ENCODE data around the gene ZNF839. TPM values are rescaled to one million over a fixed set of nuclear protein-coding genes. Genes with fewer than 3 reads are reported as not detected.

Gene ZNF839
- total and polyA plus RNA-seq, 2 of the 4 experiments (the other 2 are of a cell fraction) = 5.7 to 10.7 TPM

- Histone ChIP-seq H3K79me1 (ENCODE audit: low read depth in 1 of 2, low read length in 2 of 2) (peaks cover 60 to 72% of the 10 kb centered on the region in 2 experiments), H3K27me3 (ENCODE audit: control insufficient read depth, insufficient read depth, low read length) (no peaks in the 10 kb centered on the region), H2BK15ac (ENCODE audit: low read depth, low read length) (peak within 1 kb of the TSS; percentile 26; the same call in 1 of the 3 replicates), H3K36me3 (ENCODE audit: control insufficient read depth, insufficient read depth, low read length) (peaks cover 7% of the 10 kb centered on the region), H2AK9ac (replicated peaks; ENCODE audit: low read depth, low read length, poor library complexity) (peak within 1 kb of the TSS; percentile 94), H3K4me1 (ENCODE audit: control insufficient read depth, insufficient read depth, low read length) (peaks cover 7% of the 10 kb centered on the region), H4K5ac (ENCODE audit: low read depth, low read length) (peak within 1 kb of the TSS; percentile 79), H4K91ac (ENCODE audit: insufficient read depth, low read depth, low read length) (peak within 1 kb of the TSS; percentile 46), H3K23ac (ENCODE audit: low read depth, low read length) (peak within 1 kb of the TSS; percentile 89), H3K27ac (ENCODE audit: insufficient read depth, low read length) (peak within 1 kb of the TSS; percentile 81), H2AK5ac (ENCODE audit: low read depth, low read length) (peak within 1 kb of the TSS; percentile 89), H3K18ac (ENCODE audit: low read depth, low read length) (peak within 1 kb of the TSS; percentile 17; the same call in 1 of the 2 replicates), H3K4me2 (ENCODE audit: low read depth, low read length) (peak within 1 kb of the TSS; percentile 100), H2BK20ac (ENCODE audit: low read depth, low read length) (no peak within 1 kb of the TSS), H3K9me3 (ENCODE audit: control insufficient read depth, insufficient read depth, low read length) (no peaks in the 10 kb centered on the region), H3K9ac (ENCODE audit: low read depth, low read length) (peak within 1 kb of the TSS; percentile 91), H4K8ac (ENCODE audit: low read depth in 2 of 2, low read length in 2 of 2) (peak within 1 kb of the TSS; percentile 89 to 92), H3K9me1 (ENCODE audit: insufficient read depth, low read length) (peaks cover 15% of the 10 kb centered on the region), H3K14ac (replicated peaks; ENCODE audit: low read depth, low read length) (peak within 1 kb of the TSS; percentile 98), H3K56ac (ENCODE audit: extremely low read depth, insufficient read depth, low read length) (peak within 1 kb of the TSS; percentile 87), H3K4me3 (ENCODE audit: insufficient read depth, low read depth, low read length) (peak within 1 kb of the TSS; percentile 90), H3K4ac (ENCODE audit: low read depth, low read length) (peak within 1 kb of the TSS; percentile 84), H2BK5ac (ENCODE audit: low read depth, low read length, poor library complexity, severe bottlenecking) (peak within 1 kb of the TSS; percentile 84), H4K20me1 (ENCODE audit: insufficient read depth, low read length) (peaks cover 14% of the 10 kb centered on the region), H2BK120ac (ENCODE audit: low read depth, low read length) (peak within 1 kb of the TSS; percentile 46; the same call in 1 of the 2 replicates), H2AFZ (replicated peaks; ENCODE audit: low read length, poor library complexity) (peak within 1 kb of the TSS; percentile 96)
- ChIA-PET POLR2A (ENCODE audit: unreplicated experiment) (interaction anchor here (0.6 kb wide), 2 partner anchors 55 to 1847 kb away, joined by 3 to 19 read pairs; no protein-coding TSS in a partner anchor), CTCF (no interaction called here)
- BruUV-seq (replicated peaks) = no TSS peak
- TF ChIP-seq CEBPB (IDR thresholded peaks at IDR 0.05; ENCODE audit: low read depth, low read length) (no peak), CHD1 (IDR thresholded peaks at IDR 0.05; ENCODE audit: low read depth, low read length) (no peak), USF2 (IDR thresholded peaks at IDR 0.05; ENCODE audit: low read depth, low read length) (no peak), MXI1 (IDR thresholded peaks at IDR 0.05; ENCODE audit: borderline replicate concordance, low read depth, low read length) (peak; percentile 42), RFX5 (IDR thresholded peaks at IDR 0.05; ENCODE audit: low read depth, low read length) (no peak), ELK1 (IDR thresholded peaks at IDR 0.05; ENCODE audit: borderline replicate concordance, low read depth, low read length) (no peak), MAZ (IDR thresholded peaks at IDR 0.05; ENCODE audit: borderline replicate concordance, low read depth, low read length) (peak; percentile 97), POLR2A (IDR thresholded peaks at IDR 0.05; ENCODE audit: low read depth, low read length) (peak; percentile 93), BHLHE40 (IDR thresholded peaks at IDR 0.05; ENCODE audit: low read depth, low read length) (no peak), SMC3 (IDR thresholded peaks at IDR 0.05; ENCODE audit: low read depth, low read length) (no peak), FOS (IDR thresholded peaks at IDR 0.05; ENCODE audit: low read depth, low read length) (no peak), RAD21 (IDR thresholded peaks at IDR 0.05; ENCODE audit: low read length) (no peak)
- in situ Hi-C loops (cut with MboI; ENCODE audit: low sequenced_read_pairs) = no loop called here
- intact Hi-C loops (cut with micrococcal nuclease) = no loop called here
- DNase-seq (peak; percentile 93), ATAC-seq (ENCODE audit: low read depth) (peak; percentile 95)
- dilution Hi-C loops (cut with HindIII; ENCODE audit: low sequenced_read_pairs, unreplicated experiment) = no loop called here
- WGBS, 2 experiments (ENCODE audit: extremely low coverage in 2 of 2, insufficient read length in 1 of 2) = 1% methylated on average over 25 of the region's 58 CpGs; no CpG with 5 or more reads in 1 of the 2 experiments
These were observed 43.1 kb downstream of the ZNF839 start, which contains the start of the genes CINP and TECPR2 for GRCh38 chr14:102362545-102363181. CINP (minus strand) TSS chr14:102362890; CDS start chr14:102362851, 39 bp downstream. TECPR2 (plus strand) TSS chr14:102362941; CDS start chr14:102376722, 13,781 bp downstream.

Measured in IMR-90 (cell line).